ENCODE results near the gene CST5. TPM values are rescaled to one million over a fixed set of nuclear protein-coding genes. Genes with fewer than 3 reads are reported as not detected.

Gene CST5
- total and polyA plus RNA-seq, 4 donors: not detected

DNA sequence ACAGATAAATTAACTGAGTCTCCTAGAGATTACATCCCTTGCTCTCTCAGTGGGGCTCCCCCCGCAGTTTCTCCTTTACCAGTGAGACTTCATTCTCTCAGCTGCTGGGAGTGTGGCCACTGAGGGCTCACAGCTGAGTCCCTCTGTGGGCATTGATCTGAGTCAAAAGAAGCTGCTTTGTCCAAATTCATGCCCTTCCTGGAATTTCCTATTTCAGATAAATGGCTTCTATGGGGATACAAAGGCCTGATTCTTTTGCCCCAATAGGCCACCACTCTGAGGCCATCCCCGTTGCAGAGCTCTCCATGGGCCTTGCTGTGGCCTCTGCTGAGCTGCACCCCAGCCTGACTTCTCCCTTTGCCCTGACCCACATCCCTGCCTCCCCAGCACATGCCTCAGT, 10.0 kb downstream of the CST5 start:
- Histone ChIP-seq H3K9ac (ENCODE audit: low read depth in 1 of 2, low read length in 2 of 2) (no peak overlapping the region), H3K4me1 (ENCODE audit: control insufficient read depth in 4 of 4, insufficient read depth in 4 of 4, low read length in 3 of 4) (no peaks in the 10 kb centered on the region), H3K9me3 (ENCODE audit: control insufficient read depth in 4 of 4, low read length in 3 of 4) (no peaks in the 10 kb centered on the region), H3K4me3 (ENCODE audit: low read depth in 1 of 3, low read length in 3 of 3) (no peak overlapping the region), H3K27ac (ENCODE audit: low read depth in 1 of 2, low read length in 2 of 2) (no peak overlapping the region), H3K27me3 (ENCODE audit: control insufficient read depth in 4 of 4, insufficient read depth in 4 of 4, low read length in 3 of 4) (peaks cover 0 to 7% (median 3%) of the 10 kb centered on the region in 4 donors), H3K36me3 (ENCODE audit: control insufficient read depth in 4 of 4, insufficient read depth in 3 of 4, low read depth in 1 of 4, low read length in 3 of 4) (no peaks in the 10 kb centered on the region)
- no peak for DNase-seq (ENCODE audit: low spot score)
- TF ChIP-seq HNF4A (conservative IDR thresholded peaks at IDR 0.05): no peak
- TF ChIP-seq TAF1 (conservative IDR thresholded peaks at IDR 0.05): no peak
- no peak for TF ChIP-seq SP1 (IDR thresholded peaks at IDR 0.05)
- TF ChIP-seq, protein P1, sequence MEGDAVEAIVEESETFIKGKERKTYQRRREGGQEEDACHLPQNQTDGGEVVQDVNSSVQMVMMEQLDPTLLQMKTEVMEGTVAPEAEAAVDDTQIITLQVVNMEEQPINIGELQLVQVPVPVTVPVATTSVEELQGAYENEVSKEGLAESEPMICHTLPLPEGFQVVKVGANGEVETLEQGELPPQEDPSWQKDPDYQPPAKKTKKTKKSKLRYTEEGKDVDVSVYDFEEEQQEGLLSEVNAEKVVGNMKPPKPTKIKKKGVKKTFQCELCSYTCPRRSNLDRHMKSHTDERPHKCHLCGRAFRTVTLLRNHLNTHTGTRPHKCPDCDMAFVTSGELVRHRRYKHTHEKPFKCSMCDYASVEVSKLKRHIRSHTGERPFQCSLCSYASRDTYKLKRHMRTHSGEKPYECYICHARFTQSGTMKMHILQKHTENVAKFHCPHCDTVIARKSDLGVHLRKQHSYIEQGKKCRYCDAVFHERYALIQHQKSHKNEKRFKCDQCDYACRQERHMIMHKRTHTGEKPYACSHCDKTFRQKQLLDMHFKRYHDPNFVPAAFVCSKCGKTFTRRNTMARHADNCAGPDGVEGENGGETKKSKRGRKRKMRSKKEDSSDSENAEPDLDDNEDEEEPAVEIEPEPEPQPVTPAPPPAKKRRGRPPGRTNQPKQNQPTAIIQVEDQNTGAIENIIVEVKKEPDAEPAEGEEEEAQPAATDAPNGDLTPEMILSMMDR (IDR thresholded peaks at IDR 0.05; ENCODE audit: low read depth, low read length, missing input control): no peak
- TF ChIP-seq, protein P2, sequence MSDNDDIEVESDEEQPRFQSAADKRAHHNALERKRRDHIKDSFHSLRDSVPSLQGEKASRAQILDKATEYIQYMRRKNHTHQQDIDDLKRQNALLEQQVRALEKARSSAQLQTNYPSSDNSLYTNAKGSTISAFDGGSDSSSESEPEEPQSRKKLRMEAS (IDR thresholded peaks at IDR 0.05): no peak
- TF ChIP-seq, protein P3, sequence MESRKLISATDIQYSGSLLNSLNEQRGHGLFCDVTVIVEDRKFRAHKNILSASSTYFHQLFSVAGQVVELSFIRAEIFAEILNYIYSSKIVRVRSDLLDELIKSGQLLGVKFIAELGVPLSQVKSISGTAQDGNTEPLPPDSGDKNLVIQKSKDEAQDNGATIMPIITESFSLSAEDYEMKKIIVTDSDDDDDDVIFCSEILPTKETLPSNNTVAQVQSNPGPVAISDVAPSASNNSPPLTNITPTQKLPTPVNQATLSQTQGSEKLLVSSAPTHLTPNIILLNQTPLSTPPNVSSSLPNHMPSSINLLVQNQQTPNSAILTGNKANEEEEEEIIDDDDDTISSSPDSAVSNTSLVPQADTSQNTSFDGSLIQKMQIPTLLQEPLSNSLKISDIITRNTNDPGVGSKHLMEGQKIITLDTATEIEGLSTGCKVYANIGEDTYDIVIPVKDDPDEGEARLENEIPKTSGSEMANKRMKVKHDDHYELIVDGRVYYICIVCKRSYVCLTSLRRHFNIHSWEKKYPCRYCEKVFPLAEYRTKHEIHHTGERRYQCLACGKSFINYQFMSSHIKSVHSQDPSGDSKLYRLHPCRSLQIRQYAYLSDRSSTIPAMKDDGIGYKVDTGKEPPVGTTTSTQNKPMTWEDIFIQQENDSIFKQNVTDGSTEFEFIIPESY (IDR thresholded peaks at IDR 0.05): no peak
- no peak for TF ChIP-seq RXRA (IDR thresholded peaks at IDR 0.05)
- no peak for TF ChIP-seq HNF4G (IDR thresholded peaks at IDR 0.05)
- TF ChIP-seq FOXA2 (IDR thresholded peaks at IDR 0.05): no peak
- no peak for TF ChIP-seq RAD21 (IDR thresholded peaks at IDR 0.05)
- no peak for TF ChIP-seq NR2F2 (IDR thresholded peaks at IDR 0.05)
- no peak for TF ChIP-seq JUND (IDR thresholded peaks at IDR 0.05)
- TF ChIP-seq, protein P4, sequence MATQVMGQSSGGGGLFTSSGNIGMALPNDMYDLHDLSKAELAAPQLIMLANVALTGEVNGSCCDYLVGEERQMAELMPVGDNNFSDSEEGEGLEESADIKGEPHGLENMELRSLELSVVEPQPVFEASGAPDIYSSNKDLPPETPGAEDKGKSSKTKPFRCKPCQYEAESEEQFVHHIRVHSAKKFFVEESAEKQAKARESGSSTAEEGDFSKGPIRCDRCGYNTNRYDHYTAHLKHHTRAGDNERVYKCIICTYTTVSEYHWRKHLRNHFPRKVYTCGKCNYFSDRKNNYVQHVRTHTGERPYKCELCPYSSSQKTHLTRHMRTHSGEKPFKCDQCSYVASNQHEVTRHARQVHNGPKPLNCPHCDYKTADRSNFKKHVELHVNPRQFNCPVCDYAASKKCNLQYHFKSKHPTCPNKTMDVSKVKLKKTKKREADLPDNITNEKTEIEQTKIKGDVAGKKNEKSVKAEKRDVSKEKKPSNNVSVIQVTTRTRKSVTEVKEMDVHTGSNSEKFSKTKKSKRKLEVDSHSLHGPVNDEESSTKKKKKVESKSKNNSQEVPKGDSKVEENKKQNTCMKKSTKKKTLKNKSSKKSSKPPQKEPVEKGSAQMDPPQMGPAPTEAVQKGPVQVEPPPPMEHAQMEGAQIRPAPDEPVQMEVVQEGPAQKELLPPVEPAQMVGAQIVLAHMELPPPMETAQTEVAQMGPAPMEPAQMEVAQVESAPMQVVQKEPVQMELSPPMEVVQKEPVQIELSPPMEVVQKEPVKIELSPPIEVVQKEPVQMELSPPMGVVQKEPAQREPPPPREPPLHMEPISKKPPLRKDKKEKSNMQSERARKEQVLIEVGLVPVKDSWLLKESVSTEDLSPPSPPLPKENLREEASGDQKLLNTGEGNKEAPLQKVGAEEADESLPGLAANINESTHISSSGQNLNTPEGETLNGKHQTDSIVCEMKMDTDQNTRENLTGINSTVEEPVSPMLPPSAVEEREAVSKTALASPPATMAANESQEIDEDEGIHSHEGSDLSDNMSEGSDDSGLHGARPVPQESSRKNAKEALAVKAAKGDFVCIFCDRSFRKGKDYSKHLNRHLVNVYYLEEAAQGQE (IDR thresholded peaks at IDR 0.05): no peak
- TF ChIP-seq FOXA1 (IDR thresholded peaks at IDR 0.05): no peak
- 69% methylated on average over 2 of the region's 2 CpGs for WGBS

DNA sequence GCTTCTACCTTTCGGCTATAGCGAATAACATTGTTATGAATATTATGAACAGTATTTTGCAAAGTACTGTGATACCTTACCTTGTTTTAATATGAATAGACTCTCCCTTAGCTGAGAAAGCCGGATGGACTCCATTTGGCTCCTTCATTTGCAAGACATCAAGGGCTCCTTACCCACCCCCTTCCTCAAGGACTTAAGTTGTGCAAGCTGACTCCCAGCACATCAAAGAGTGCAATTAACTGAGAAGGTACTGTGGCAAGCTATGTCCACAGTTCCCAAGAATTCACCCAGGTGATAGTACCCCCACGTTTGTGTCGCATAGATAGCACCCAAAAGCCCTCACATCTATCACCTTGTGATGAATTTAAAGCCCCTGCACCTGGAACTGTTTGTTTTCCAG, 11.2 kb downstream of the CST5 start:
- Histone ChIP-seq H3K4me1 (ENCODE audit: control insufficient read depth in 4 of 4, insufficient read depth in 4 of 4, low read length in 3 of 4) (no peaks in the 10 kb centered on the region), H3K9ac (ENCODE audit: low read depth in 1 of 2, low read length in 2 of 2) (no peak overlapping the region), H3K9me3 (ENCODE audit: control insufficient read depth in 4 of 4, low read length in 3 of 4) (no peaks in the 10 kb centered on the region), H3K27me3 (ENCODE audit: control insufficient read depth in 4 of 4, insufficient read depth in 4 of 4, low read length in 3 of 4) (peaks cover 0 to 7% (median 3%) of the 10 kb centered on the region in 4 donors), H3K27ac (ENCODE audit: low read depth in 1 of 2, low read length in 2 of 2) (no peak overlapping the region), H3K36me3 (ENCODE audit: control insufficient read depth in 4 of 4, insufficient read depth in 3 of 4, low read depth in 1 of 4, low read length in 3 of 4) (no peaks in the 10 kb centered on the region), H3K4me3 (ENCODE audit: low read depth in 1 of 3, low read length in 3 of 3) (no peak overlapping the region)
- no peak for TF ChIP-seq YY1 (IDR thresholded peaks at IDR 0.05)
- TF ChIP-seq, protein P3 (IDR thresholded peaks at IDR 0.05): no peak
- TF ChIP-seq, protein P1 (IDR thresholded peaks at IDR 0.05; ENCODE audit: low read depth, low read length, missing input control): no peak
- TF ChIP-seq, protein P5, sequence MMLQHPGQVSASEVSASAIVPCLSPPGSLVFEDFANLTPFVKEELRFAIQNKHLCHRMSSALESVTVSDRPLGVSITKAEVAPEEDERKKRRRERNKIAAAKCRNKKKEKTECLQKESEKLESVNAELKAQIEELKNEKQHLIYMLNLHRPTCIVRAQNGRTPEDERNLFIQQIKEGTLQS (IDR thresholded peaks at IDR 0.05): no peak
- no peak for TF ChIP-seq RAD21 (IDR thresholded peaks at IDR 0.05)
- TF ChIP-seq GABPA (IDR thresholded peaks at IDR 0.05 in 1 of 2, conservative IDR thresholded peaks at IDR 0.05 in 1 of 2): no peak
- TF ChIP-seq HNF4G (IDR thresholded peaks at IDR 0.05): no peak
- TF ChIP-seq EGR1 (IDR thresholded peaks at IDR 0.05; ENCODE audit: low read depth in 2 of 2): no peak
- no peak for TF ChIP-seq TAF1 (conservative IDR thresholded peaks at IDR 0.05)
- TF ChIP-seq HNF4A (conservative IDR thresholded peaks at IDR 0.05): no peak
- TF ChIP-seq FOXA1 (IDR thresholded peaks at IDR 0.05): no peak
- no peak for TF ChIP-seq SP1 (IDR thresholded peaks at IDR 0.05)
- TF ChIP-seq RXRA (IDR thresholded peaks at IDR 0.05): no peak
- TF ChIP-seq NR2F2 (IDR thresholded peaks at IDR 0.05): no peak
- TF ChIP-seq, protein P2 (IDR thresholded peaks at IDR 0.05): no peak
- DNase-seq (ENCODE audit: low spot score): no peak
- WGBS: 36% methylated on average over 5 of the region's 5 CpGs
